CD4-positive, alpha-beta T cell treated with Interleukin-17A for 1 hour (primary cell): Measurements from ENCODE around the gene MZB1.
"Not testable (repeated sequence)": the region's sequence is repeated elsewhere in the genome, so short reads cannot be mapped to it uniquely, and the experiment has no call there.

Source experiments
- DNase-seq: peaks from one replicate; pipeline ENCODE4 v3.0.0-alpha.2; 2020

Gene MZB1

GRCh38 chr5:139391570-139392323 is 2.0 kb upstream of the MZB1 start:
- DNase-seq: peak; percentile 24

DNA sequence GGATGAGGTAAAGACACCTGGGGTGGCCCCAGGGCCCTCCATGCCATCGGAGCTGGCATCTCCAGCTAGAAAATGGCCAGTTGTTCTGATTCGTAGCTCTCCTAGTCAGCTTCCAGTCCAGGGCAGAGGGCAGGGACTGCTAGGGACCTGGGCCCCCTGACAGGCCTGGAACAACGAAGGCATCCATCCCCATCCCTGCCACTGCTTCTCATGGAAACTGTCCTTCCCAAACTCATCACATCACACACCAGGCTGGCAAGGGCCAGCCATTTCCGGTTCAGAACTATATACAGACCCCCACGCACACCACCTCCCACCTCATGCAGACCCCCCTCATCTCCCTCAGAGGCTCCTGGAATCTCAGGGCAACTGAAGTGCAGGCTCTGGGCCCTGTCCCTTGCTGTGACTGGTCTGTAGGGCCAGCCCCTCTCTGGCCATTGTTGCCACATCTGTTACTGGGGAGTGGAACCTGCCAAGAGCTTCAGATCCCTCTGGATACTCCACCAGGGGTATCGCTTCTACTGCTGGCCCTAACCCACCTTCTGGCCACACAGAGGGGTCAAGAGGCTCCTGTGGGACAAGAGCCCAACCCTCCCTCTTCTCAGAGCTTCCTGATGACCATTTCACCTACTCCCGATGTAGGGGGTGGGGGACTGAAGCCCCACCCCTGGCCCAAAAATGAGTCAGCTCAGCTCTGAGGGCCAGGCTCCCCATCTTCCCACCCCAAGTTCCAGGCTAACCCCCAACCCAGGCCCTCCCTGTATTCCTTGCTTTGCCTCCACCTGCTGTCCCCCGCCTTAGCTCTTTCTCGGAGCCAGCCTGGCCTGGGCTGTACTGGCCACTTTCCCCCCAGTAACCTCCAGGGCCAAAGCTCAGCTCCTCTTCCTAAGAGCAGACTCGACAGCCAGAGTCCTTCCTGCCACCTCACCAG is 1.2 kb upstream of the MZB1 start:
- no peak for DNase-seq

DNA sequence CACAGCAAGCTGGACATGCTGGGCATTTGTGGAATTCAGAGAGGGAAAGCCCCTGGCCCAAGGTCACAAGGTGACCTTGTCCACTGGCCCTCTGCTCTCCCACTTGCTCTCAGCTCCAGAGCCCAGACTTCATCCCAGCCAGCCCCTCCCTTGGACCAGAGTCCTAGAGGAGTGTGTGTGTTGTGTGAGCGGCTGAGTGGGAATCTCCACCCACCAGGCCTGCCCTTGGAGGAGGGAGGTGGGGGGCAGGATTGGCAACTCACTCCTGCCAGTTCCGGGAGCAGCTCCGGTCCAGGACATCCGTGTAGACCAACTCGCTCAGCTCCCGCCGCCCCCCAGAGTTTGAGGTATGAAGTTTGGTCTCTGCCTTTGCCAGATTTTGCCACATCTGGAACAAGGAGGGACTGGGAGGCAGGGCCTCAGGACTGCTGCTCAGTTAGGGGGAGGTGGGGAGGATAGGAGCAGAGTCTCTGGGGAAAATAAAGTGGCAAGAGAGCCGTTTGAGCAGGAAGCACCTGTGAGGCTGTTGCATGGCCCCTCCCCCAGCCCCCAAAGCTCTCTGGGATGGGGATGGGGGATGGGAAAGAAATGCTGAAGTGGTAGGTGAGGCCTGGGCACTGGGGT is 1.4 kb downstream of the MZB1 start:
- DNase-seq: no peak

GRCh38 chr5:139387611-139388197 is 2.0 kb downstream of the MZB1 start:
- DNase-seq: no peak

DNA sequence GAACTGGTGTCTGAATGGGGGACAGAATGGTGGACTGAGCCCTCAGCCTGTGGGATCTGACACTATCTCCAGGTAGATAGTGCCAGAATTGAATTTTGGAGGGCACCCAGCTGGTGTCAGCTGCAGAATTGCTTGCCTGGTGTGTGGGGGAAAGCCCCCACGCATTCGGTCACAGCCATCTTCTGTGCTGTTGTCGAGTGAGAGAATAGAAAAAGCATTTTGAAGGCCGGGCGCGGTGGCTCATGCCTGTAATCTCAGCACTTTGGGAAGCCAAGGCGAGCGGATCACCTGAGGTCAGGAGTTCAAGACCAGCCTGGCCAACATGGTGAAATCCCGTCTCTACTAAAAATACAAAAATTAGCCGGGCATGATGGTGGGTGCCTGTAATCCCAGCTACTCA is 2.8 kb downstream of the MZB1 start:
- not testable (repeated sequence) for DNase-seq

DNA sequence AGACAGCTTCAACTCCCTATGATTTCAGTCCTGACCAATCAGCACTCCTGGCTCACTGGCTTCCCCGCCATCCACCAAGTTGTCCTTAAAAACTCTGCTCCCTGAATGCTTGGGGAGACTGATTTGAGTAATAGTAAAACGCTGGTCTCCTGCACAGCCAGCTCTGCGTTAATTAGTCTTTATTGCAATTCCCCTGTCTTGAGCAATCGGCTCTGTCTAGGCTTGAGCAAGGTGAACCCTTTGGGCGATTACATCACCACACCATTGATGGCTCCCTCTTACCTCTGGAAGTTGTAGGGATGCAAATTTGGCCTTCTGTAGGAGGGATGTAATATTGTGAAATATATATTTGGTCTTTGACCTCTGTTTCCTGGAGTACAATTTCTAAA is 3.7 kb downstream of the MZB1 start:
- no peak for DNase-seq

DNA sequence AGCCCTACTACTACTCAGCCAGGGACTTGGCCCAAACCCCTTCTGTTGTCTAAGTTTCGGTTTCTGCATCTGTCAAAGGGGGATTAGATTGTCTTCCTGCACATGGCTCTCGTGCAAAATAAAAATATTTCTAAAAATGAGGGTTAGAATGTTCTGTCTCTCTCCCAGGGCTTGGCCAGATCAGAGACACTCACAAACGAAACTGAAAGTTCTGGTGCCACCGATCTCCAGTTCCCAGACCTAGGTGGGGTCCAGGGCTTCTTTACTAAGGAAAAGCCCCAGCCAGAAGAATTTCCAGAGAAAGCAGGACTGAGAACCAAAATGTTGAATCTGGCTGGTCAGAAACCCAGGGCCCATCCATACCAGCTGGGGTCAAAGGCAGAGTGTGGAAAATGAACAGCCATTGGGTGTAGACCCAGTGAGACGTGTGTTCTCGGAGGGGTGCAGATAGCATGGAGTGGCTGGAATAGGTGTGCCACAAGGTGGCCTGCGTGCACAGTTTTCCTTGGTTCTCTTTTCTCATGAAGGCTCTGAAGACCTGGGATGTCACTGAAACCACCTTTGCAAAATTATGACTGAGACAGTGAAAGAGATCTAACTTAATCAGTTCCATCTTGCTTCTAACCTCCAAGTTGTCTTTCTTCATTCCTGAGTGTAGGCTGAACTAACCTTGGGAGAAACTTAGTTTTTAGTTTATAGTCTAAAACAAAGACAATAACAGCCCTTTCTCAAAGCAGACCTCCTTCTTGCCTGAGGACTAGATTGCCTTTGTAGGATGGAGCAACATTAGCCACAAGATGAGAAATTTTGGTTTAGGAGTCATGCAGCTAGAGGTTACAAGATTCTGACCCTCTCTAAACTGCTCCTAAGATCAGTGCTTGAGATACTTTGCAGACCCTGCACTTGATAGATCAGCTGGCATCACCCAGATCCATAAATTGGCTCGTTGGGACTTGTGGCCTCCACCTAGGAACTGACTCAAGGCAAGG is 4.4 kb downstream of the MZB1 start:
- peak; percentile 39 for DNase-seq

GRCh38 chr5:139384591-139385051 is 5.1 kb downstream of the MZB1 start:
- no peak for DNase-seq

DNA sequence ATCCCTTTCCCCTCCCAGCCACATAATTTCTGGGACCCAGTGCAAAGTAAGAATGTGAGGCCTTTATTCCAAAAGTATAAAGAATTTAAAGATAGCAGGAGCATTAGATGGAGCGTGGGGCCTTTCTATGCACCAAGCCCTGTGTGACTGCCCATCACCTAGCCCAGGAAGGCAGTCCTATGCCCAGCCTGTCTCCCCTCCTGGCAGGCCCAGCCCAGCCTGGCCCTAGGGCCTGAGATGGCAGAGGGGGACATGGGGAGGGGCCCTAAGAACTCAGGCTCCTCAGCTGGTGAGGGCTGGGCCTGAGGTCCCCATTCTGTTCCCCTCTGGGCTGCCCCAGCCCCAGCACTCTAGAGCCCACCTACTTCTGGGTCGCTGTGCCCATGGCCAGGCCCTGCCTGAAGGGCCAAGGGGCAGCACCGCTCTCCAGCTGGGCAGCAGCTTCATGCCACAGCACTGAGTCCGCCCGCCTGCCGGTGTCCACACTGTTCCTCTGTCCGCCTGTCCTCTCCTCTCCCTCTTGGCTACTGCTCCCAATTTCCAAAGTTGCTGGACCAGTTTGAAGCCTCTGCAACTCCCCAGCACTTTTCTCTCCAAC is 5.6 kb downstream of the MZB1 start:
- no peak for DNase-seq

DNA sequence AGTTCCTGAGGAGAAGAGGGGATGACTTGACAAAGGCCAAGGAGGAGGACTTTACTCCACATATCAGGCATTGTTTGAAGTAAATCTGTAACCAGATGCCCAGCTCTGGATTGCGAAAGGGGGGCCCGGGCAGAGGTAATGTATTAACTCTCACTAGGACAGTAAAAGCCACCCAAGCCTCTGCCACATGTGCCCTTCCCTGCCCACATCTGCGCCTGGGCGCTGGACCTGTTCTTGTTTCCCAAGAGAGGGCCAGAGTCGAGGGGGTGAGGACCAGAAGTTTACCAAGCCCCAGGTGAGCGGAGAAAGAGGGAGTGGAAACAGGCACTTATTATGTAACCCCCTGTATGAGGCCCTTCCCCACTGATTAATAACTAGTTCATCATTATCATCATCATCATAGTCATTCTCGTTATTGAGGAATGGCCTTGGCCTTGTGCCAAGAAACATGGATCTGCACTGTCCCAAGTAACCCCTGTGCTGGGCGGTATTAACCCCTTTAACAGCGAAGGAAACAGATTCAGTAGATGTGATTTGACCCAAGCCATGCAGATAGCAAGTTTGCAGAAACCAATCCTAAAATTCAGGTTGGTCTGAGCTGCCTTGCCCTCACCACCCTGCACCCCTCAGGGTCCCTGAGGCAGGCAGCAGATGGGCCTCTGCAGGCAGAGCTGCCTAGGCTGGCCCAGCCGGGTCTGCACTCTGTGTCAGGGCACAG is 6.3 kb downstream of the MZB1 start, which contains the start of gene SLC23A1:
TSS of gene SLC23A1 (minus strand) at position 23 of the 718 bp plus-strand sequence. CDS start 44 bp downstream, outside the sequence.
- no peak for DNase-seq

DNA sequence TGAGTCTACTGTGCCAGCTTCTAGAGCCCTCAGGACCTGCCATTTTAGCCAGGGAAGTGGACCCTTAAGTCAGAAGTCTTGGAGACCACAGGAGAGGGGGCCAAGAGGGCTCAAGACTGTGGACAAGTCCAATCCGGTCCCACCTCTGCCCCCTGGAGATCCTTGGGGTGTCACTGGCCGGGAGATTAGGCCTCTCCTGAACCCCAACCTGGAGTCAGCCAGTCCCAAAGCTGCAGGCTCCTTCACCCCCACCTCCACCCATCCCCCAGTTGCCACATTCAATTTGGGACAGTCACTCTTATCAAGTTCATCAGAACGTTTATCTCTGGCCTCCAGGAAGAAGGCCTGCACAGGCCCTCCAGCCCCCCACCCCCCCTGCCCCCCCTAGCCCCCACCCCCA is 6.9 kb downstream of the MZB1 start:
- no peak for DNase-seq

DNA sequence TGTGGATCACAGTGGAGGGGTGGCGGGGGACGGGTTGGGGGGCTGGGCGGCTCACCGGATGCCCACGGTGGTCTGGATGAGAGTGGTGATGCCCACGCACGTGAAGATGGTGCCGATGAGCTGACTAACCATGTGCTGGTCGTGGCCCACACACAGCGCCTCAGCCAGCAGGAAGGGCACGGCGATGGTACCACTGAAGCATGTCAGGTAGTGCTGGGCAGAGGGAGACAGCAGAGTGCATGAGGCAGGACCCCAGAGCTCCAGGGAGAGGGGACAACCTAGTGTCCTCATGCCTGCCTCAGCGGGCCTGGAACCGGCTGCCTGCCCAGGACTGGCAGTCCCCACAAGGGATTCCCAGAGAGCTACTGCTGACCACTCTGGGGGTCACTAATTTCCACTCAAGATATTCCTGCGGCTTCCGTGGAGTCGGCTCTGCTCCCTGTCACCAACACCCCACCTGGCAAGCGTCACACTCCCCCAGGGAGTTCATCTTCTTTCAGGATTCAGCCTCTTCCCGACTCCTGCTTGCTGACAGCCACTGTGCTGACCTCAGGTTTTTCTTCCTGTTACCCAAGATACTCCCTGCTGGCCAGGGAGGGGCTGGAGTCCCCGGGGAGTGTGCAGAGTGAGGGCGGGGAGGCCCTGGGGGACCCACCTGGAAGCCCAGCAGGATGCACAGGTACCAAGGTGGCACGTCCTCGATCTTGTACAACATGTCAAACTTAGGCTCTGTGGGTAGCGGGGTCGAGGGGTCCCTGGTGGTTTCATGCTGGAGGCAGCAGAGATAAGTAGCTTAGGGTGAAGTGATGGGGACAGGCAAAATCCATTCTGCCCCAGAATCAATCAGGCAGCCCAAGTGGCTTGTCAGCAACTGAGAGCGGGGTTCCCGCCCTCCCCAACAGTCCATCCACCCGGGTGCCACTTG is 7.6 kb downstream of the MZB1 start:
- no peak for DNase-seq

DNA sequence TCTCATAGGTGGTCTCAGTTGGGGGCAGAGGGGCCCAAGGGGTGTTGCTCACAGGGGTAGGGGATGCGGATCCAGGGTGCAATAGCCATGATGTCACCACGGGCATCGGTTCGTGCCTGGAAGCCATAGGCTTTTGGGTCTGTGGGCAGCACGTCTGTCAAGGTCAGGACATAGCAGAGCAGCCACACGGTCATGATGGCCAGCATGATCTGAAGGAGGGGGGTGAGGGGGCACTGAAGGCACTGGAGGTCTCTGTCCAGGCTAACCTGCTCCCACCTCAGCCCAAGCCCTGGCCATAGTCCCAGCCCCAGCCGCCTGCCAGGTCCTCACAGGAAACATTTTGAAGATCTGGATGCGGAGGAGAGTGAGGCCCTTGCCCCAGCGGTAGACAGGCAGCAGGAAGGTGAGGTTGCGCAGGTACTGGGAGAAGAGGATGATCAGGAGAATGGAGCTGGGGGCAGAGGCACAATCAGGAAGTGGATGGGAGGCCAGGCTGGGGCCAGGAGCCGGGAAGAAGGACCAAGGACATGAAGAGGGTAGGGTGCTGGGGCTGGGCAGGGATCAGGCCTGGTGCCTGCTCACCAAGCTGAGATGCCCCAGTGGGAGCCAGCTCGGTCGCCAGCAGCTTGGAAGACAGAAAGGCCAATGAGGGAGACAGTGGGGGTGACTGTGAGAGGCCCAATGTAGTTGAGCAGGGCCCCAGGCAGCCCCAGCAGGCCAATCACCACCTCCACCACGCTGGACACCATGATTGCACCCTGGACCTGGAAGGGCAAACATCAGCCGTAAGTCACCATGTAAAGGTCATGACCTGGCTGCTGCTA is 9.9 kb downstream of the MZB1 start:
- DNase-seq: no peak

GRCh38 chr5:139378941-139379361 is 10.8 kb downstream of the MZB1 start:
- no peak for DNase-seq

GRCh38 chr5:139378101-139378825 is 11.4 kb downstream of the MZB1 start:
- DNase-seq: no peak

GRCh38 chr5:139377226-139377625 is 12.5 kb downstream of the MZB1 start:
- DNase-seq: no peak

GRCh38 chr5:139376364-139376763 is 13.3 kb downstream of the MZB1 start:
- DNase-seq: no peak

GRCh38 chr5:139374909-139375308 is 14.8 kb downstream of the MZB1 start:
- DNase-seq: no peak
